Smooth muscle cell (in vitro differentiated cells): Measurements from ENCODE around the gene CIAO3. TPM values are rescaled to one million over a fixed set of nuclear protein-coding genes. Genes with fewer than 3 reads are reported as not detected.

Experiments
- DNase-seq: peaks from one replicate; lab custom pipeline; 2025; ENCODE audit not compliant: unreplicated experiment; lab: John Stamatoyannopoulos, UW
- H2AFZ ChIP-seq: fragments of 200-600 bp; sonication (generic); 2 replicates; pipeline ENCODE4 v1.6.0; 2016; ENCODE audit warnings: antibody characterized with exemption, low read depth, mild to moderate bottlenecking
- H3F3A ChIP-seq: fragments of 200-600 bp; sonication (generic); 2 replicates; pipeline ENCODE4 v1.6.0; 2017; ENCODE audit warnings: antibody characterized with exemption, low read depth
- H3K27ac ChIP-seq: fragments of 200-600 bp; sonication (generic); 2 replicates; pipeline ENCODE4 v1.5.1; 2016; ENCODE audit warnings: low read depth, mild to moderate bottlenecking
- H3K27me3 ChIP-seq: fragments of 200-600 bp; sonication (generic); 2 replicates; pipeline ENCODE4 v1.6.1; 2016; ENCODE audit warnings: low read depth, mild to moderate bottlenecking
- H3K36me3 ChIP-seq: fragments of 200-600 bp; sonication (generic); 2 replicates; pipeline ENCODE4 v1.5.1; 2016; ENCODE audit warnings: low read depth
- H3K4me1 ChIP-seq: fragments of 200-600 bp; sonication (generic); 2 replicates; pipeline ENCODE4 v1.5.1; 2016; ENCODE audit warnings: low read depth
- H3K4me2 ChIP-seq: fragments of 200-600 bp; sonication (generic); 2 replicates; pipeline ENCODE4 v1.6.0; 2016; ENCODE audit warnings: mild to moderate bottlenecking
- H3K4me3 ChIP-seq: fragments of 200-600 bp; sonication (generic); 2 replicates; pipeline ENCODE4 v1.5.1; 2016; ENCODE audit warnings: mild to moderate bottlenecking
- H3K79me2 ChIP-seq: fragments of 200-600 bp; sonication (generic); 2 replicates; pipeline ENCODE4 v1.6.0; 2016; ENCODE audit warnings: low read depth, mild to moderate bottlenecking
- H3K9ac ChIP-seq: fragments of 200-600 bp; sonication (generic); 2 replicates; pipeline ENCODE4 v1.6.0; 2016; ENCODE audit warnings: low read depth
- H3K9me3 ChIP-seq: fragments of 200-600 bp; sonication (generic); replicated peaks from 2 replicates; pipeline ENCODE4 v1.5.1; 2016; ENCODE audit warnings: low read depth
- H4K20me1 ChIP-seq: fragments of 200-600 bp; sonication (generic); 2 replicates; pipeline ENCODE4 v1.6.0; 2016; ENCODE audit warnings: low read depth
- WGBS: methylation state at CpG from one replicate; pipeline ENCODE4 v1.1.7; 2016; ENCODE audit warnings: low lambda C conversion rate; 5-methylcytosine and 5-hydroxymethylcytosine counted together
- polyA plus RNA-seq: library from polyadenylated mRNA; unstranded; fragments of >200 nt; fragmentation: Nextera tagmentation; extraction: Ambion mirVana; gene quantifications from 2 replicates; pipeline ENCODE4 v1.2.1, GENCODE V29; 2016
- total RNA-seq: library from RNA; depleted of rRNA; stranded (reverse); fragments of >200 nt; gene quantifications from 2 replicates; pipeline ENCODE4 v1.2.3, GENCODE V29; 2014
- TF ChIP-seq, protein P1 (sequence below): fragments of 200-600 bp; sonication (generic); IDR thresholded peaks from 2 replicates; pipeline ENCODE4 v1.5.1; 2017; ENCODE audit warnings: borderline replicate concordance, mild to moderate bottlenecking, antibody characterized with exemption; ENCODE audit not compliant: insufficient read depth, poor library complexity, severe bottlenecking

Gene CIAO3
- total and polyA plus RNA-seq, 2 experiments from 2014 or later, result 19.7 to 39.6 TPM

- Histone ChIP-seq H3K4me2 (peak overlapping the region; percentile 99), H4K20me1 (no peaks in the 10 kb centered on the region), H3K9ac (no peak overlapping the region), H3F3A (peaks cover 4% of the 10 kb centered on the region), H3K27me3 (no peaks in the 10 kb centered on the region), H3K4me1 (peaks cover 10% of the 10 kb centered on the region), H3K4me3 (peak overlapping the region; percentile 69), H3K36me3 (no peaks in the 10 kb centered on the region), H3K9me3 (no peaks in the 10 kb centered on the region), H3K27ac (no peak overlapping the region), H3K79me2 (no peaks in the 10 kb centered on the region), H2AFZ (no peak overlapping the region)
- no peak for DNase-seq
- 65% methylated on average over 49 of the region's 55 CpGs for WGBS
- TF ChIP-seq, protein P1, sequence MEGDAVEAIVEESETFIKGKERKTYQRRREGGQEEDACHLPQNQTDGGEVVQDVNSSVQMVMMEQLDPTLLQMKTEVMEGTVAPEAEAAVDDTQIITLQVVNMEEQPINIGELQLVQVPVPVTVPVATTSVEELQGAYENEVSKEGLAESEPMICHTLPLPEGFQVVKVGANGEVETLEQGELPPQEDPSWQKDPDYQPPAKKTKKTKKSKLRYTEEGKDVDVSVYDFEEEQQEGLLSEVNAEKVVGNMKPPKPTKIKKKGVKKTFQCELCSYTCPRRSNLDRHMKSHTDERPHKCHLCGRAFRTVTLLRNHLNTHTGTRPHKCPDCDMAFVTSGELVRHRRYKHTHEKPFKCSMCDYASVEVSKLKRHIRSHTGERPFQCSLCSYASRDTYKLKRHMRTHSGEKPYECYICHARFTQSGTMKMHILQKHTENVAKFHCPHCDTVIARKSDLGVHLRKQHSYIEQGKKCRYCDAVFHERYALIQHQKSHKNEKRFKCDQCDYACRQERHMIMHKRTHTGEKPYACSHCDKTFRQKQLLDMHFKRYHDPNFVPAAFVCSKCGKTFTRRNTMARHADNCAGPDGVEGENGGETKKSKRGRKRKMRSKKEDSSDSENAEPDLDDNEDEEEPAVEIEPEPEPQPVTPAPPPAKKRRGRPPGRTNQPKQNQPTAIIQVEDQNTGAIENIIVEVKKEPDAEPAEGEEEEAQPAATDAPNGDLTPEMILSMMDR, result no peak
These were observed 11.7 kb downstream of the CIAO3 start for GRCh38 chr16:728890-729744.

- no peaks in the 10 kb centered on the region for H3K79me2 ChIP-seq
- peak overlapping the region; percentile 35 for H3K9ac ChIP-seq
- peaks cover 4% of the 10 kb centered on the region for H3F3A ChIP-seq
- no peaks in the 10 kb centered on the region for H4K20me1 ChIP-seq
- no peaks in the 10 kb centered on the region for H3K36me3 ChIP-seq
- H3K4me3 ChIP-seq, result peak overlapping the region; percentile 69
- H3K4me1 ChIP-seq, result peaks cover 10% of the 10 kb centered on the region
- no peaks in the 10 kb centered on the region for H3K27me3 ChIP-seq
- H3K9me3 ChIP-seq, result no peaks in the 10 kb centered on the region
- TF ChIP-seq, protein P1, result no peak
- peak overlapping the region; percentile 99 for H3K4me2 ChIP-seq
- DNase-seq, result peak; percentile 34
- H3K27ac ChIP-seq, result no peak overlapping the region
- 5% methylated on average over 10 of the region's 80 CpGs for WGBS
- H2AFZ ChIP-seq, result no peak overlapping the region
These were observed 12.5 kb downstream of the CIAO3 start for GRCh38 chr16:728131-728889.

GRCh38 chr16:727291-727977 lies 13.4 kb downstream of the CIAO3 start:
- Histone ChIP-seq H4K20me1 (no peaks in the 10 kb centered on the region), H3K36me3 (no peaks in the 10 kb centered on the region), H3K4me1 (peaks cover 10% of the 10 kb centered on the region), H3K4me3 (peak overlapping the region; percentile 69), H3K4me2 (peak overlapping the region; percentile 99), H2AFZ (peak overlapping the region; percentile 30), H3F3A (peaks cover 4% of the 10 kb centered on the region), H3K27me3 (no peaks in the 10 kb centered on the region), H3K27ac (no peak overlapping the region), H3K79me2 (no peaks in the 10 kb centered on the region), H3K9ac (peak overlapping the region; percentile 35), H3K9me3 (no peaks in the 10 kb centered on the region)
- 3% methylated on average over 56 of the region's 61 CpGs for WGBS
- TF ChIP-seq, protein P1, result no peak
- DNase-seq, result no peak
